Cardiac muscle cell (in vitro differentiated cells and primary cell): ENCODE measurements around the gene EPHA8. TPM values are rescaled to one million over a fixed set of nuclear protein-coding genes. Genes with fewer than 3 reads are reported as not detected.

Experiments
- DNase-seq, 2 donors: peaks; one replicate each; pipeline versions ENCODE4 v3.0.0 to v3.0.0-alpha.2; 2010 to 2017; ENCODE audit warnings: low read depth in 1 of 2, low spot score in 1 of 2
- H3K27ac ChIP-seq: fragments of 200-600 bp; sonication (generic); 2 replicates; pipeline ENCODE4 v1.5.1; 2016
- H3K27me3 ChIP-seq: fragments of 200-600 bp; sonication (generic); 2 replicates; pipeline ENCODE4 v1.6.0; 2016; ENCODE audit warnings: control low read depth
- H3K36me3 ChIP-seq: fragments of 200-600 bp; sonication (generic); 2 replicates; pipeline ENCODE4 v1.5.1; 2016; ENCODE audit warnings: control low read depth
- H3K4me1 ChIP-seq: fragments of 200-600 bp; sonication (generic); 2 replicates; pipeline ENCODE4 v1.8.1; 2017; ENCODE audit warnings: low read depth, mild to moderate bottlenecking, mixed run types
- H3K4me3 ChIP-seq: fragments of 200-600 bp; sonication (generic); 2 replicates; pipeline ENCODE4 v1.5.1; 2016; ENCODE audit warnings: mild to moderate bottlenecking
- H3K9me3 ChIP-seq: fragments of 200-600 bp; sonication (generic); 2 replicates; pipeline ENCODE4 v1.5.1; 2017; ENCODE audit warnings: low read depth, mild to moderate bottlenecking, control low read depth
- polyA plus RNA-seq: library from polyadenylated mRNA; unstranded; fragments of >200 nt; fragmentation: Nextera tagmentation; extraction: Ambion mirVana; gene quantifications from 2 replicates; pipeline ENCODE4 v1.2.1, GENCODE V29; 2016
- total RNA-seq: library from RNA; depleted of rRNA; stranded (reverse); fragments of >200 nt; gene quantifications from 2 replicates; pipeline ENCODE4 v1.2.3, GENCODE V29; 2016
- TF ChIP-seq, protein P1 (sequence below): IDR thresholded peaks from 2 replicates; pipeline ENCODE4 v1.5.1; 2012; ENCODE audit warnings: low read depth, mild to moderate bottlenecking, low read length

The EPHA8 gene
- total and polyA plus RNA-seq, 2 experiments from 2014 or later, result 4.7 to 10.9 TPM

DNA sequence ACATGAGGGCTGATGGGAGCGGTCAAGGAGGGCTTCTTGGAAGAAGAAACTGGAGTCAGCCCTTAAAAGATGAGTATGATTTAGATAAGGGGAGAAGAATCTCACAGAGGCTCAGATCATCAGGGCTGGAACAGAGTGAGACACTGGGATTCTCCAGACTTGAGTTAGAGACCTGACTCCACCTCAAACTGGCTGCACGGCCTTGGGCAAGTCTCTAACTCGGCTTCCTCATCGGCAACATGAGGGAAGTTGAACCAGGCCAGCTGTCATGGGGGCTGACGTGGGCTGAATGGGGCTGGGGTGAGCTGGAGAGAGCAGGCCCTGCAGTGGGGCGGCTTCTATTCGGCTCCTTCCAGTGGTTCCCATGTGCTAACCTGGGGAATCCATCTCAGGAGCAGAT is 82.6 kb downstream of the EPHA8 start:
- no peaks in the 10 kb centered on the region for H3K4me1 ChIP-seq
- no peak for DNase-seq
- H3K27ac ChIP-seq, result no peak overlapping the region
- TF ChIP-seq, protein P1, sequence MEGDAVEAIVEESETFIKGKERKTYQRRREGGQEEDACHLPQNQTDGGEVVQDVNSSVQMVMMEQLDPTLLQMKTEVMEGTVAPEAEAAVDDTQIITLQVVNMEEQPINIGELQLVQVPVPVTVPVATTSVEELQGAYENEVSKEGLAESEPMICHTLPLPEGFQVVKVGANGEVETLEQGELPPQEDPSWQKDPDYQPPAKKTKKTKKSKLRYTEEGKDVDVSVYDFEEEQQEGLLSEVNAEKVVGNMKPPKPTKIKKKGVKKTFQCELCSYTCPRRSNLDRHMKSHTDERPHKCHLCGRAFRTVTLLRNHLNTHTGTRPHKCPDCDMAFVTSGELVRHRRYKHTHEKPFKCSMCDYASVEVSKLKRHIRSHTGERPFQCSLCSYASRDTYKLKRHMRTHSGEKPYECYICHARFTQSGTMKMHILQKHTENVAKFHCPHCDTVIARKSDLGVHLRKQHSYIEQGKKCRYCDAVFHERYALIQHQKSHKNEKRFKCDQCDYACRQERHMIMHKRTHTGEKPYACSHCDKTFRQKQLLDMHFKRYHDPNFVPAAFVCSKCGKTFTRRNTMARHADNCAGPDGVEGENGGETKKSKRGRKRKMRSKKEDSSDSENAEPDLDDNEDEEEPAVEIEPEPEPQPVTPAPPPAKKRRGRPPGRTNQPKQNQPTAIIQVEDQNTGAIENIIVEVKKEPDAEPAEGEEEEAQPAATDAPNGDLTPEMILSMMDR, result no peak
- no peaks in the 10 kb centered on the region for H3K9me3 ChIP-seq
- H3K4me3 ChIP-seq, result no peak overlapping the region
- peaks cover 26% of the 10 kb centered on the region for H3K27me3 ChIP-seq
- no peaks in the 10 kb centered on the region for H3K36me3 ChIP-seq

DNA sequence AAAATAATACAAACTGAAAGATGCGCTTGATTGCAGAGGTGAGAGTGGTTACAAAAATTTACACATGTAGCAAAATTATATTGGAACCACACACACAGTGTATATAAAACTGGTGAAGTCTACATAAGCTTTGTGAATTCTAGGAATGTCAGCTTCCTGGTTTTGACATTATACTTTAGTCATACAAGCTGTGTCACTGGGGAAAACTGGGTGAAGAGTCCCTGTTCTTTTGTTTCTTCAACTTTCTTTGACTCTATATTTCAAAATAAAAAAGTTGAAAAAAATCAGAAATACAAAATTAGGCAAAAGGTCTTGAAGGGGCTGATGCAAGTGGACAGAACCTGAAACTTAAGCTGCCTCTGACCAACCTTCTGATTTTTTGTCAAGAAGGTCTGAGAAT is 83.1 kb downstream of the EPHA8 start:
- peak in 1 of 2 donors; percentile 35 for DNase-seq
- Histone ChIP-seq H3K4me3 (no peak overlapping the region), H3K36me3 (no peaks in the 10 kb centered on the region), H3K27me3 (peaks cover 26% of the 10 kb centered on the region), H3K27ac (no peak overlapping the region), H3K9me3 (no peaks in the 10 kb centered on the region), H3K4me1 (no peaks in the 10 kb centered on the region)
- TF ChIP-seq, protein P1, result no peak

DNA sequence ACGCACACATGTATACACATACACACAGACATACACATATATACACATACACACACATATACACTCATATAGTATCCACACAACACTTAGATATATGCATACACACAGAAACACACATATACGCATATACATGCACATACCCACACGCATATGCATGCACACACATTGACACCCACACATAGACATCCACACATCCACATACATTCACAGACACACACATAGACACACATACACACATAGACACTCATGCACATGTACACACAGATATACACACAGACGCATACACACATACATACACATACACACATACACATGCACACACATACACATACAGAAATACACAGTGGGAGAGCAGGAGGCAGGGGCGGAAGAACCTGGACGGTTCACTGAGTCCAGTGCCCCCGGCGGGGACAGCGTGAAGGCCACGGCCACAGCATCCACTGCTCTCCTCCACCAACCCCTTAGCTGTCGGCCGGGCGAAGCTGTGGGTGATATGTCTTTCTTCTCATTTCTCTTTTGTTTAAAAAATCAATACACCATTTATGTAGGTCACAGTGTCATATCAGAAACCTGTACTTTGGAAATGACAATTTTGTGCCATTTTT is 86.9 kb downstream of the EPHA8 start:
- H3K4me1 ChIP-seq, result no peaks in the 10 kb centered on the region
- H3K27me3 ChIP-seq, result peaks cover 14% of the 10 kb centered on the region
- H3K27ac ChIP-seq, result no peak overlapping the region
- no peaks in the 10 kb centered on the region for H3K36me3 ChIP-seq
- H3K9me3 ChIP-seq, result no peaks in the 10 kb centered on the region
- H3K4me3 ChIP-seq, result no peak overlapping the region
- no peak for DNase-seq
- TF ChIP-seq, protein P1, result no peak

DNA sequence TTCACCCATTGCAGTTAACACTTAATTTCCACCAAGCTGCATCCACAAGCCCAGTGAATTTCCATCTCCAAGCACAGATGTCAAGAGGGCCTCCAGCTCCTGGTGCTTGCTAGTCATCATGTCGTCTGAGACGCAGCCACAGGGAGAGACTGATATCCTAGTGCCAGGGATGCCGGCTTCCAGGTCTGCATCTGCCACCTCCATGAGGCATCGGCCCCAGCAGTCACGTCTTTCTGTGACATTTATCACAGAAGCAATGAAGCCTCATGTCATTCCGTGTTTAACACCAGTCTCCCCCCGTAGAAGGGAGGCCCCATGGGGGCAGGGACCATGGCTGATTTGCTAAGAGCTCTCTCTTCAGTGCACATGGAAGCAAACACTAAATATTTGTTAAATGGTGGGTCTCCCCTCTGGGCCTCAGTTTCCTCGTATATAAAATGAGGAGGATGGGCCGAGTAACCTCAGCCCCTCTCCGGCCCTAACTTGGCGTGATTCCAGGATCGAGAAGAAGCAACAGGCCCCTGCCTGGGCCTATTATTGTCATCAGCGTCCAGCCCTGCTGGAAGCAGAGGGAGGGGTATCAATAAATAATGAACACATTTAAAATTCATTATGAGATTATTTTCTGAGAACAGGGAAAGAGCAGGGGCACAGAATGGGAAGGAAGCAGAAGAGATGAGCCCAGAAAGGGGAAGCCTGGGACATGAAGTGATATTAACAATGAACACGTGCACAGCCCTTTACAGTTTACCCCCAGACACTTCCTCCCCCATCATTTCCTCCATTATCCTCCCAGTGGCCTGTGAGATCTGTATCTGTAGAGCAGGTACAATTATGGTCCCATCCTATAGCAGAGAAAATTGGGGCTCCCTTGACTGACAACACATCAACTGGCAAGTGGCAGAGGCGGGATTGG is 88.9 kb downstream of the EPHA8 start:
- TF ChIP-seq, protein P1, result no peak
- Histone ChIP-seq H3K27ac (no peak overlapping the region), H3K27me3 (peaks cover 6% of the 10 kb centered on the region), H3K9me3 (no peaks in the 10 kb centered on the region), H3K4me1 (no peaks in the 10 kb centered on the region), H3K4me3 (no peak overlapping the region), H3K36me3 (no peaks in the 10 kb centered on the region)
- no peak for DNase-seq

DNA sequence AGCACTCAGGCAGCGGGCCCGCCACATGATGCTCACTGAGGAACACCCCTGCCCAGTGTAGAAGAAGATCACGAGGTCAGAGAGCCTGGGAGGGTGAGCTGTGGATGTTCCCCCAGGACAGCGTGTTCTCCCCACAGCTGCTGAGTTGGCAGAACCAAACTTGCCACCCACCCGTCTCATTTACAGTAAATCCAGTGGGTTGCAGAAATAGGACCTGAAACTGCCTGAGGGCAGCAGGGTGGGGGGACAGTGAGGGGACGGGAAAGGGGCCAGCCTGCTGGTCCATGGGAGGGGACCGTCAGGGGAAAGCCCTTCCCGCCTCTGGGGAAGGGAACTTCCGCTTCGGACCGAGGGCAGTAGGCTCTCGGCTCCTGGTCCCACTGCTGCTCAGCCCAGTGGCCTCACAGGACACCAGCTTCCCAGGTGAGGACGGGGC is 89.6 kb downstream of the EPHA8 start, which contains the start of gene C1QB:
TSS of gene C1QB (plus strand) at position 356 of the 436 bp plus-strand sequence. CDS start 6,227 bp downstream, outside the sequence.
- Histone ChIP-seq H3K4me3 (no peak within 1 kb of the TSS), H3K4me1 (no peaks in the 10 kb centered on the region), H3K27me3 (peaks cover 7% of the 10 kb centered on the region), H3K9me3 (no peaks in the 10 kb centered on the region), H3K27ac (no peak within 1 kb of the TSS), H3K36me3 (no peaks in the 10 kb centered on the region)
- TF ChIP-seq, protein P1, result no peak
- no peak for DNase-seq

Other genes starting within 250 kb of the EPHA8 start
- 14.1 and 18.1 TPM in 2 replicates for gene ZBTB40, start 111.6 kb upstream of the EPHA8 start, total RNA-seq
- 8.3 and 8.5 TPM in 2 replicates for gene ZBTB40, start 111.6 kb upstream of the EPHA8 start, polyA plus RNA-seq
- not detected in 2 replicates for gene C1QA, start 73.1 kb downstream of the EPHA8 start, total RNA-seq
- gene C1QA, start 73.1 kb downstream of the EPHA8 start, polyA plus RNA-seq, result not detected in 2 replicates
- not detected in 2 replicates for gene C1QC, start 80.1 kb downstream of the EPHA8 start, total RNA-seq
- gene C1QC, start 80.1 kb downstream of the EPHA8 start, polyA plus RNA-seq, result not detected in 2 replicates
- not detected in 2 replicates for gene C1QB, start 89.7 kb downstream of the EPHA8 start, total RNA-seq
- gene C1QB, start 89.7 kb downstream of the EPHA8 start, polyA plus RNA-seq, result not detected in 2 replicates
- gene EPHB2, start 147.3 kb downstream of the EPHA8 start, total RNA-seq, result 58.2 and 96.3 TPM in 2 replicates
- 38.8 and 58.8 TPM in 2 replicates for gene EPHB2, start 147.3 kb downstream of the EPHA8 start, polyA plus RNA-seq